ENCODE data around the gene NPY.

DNA sequence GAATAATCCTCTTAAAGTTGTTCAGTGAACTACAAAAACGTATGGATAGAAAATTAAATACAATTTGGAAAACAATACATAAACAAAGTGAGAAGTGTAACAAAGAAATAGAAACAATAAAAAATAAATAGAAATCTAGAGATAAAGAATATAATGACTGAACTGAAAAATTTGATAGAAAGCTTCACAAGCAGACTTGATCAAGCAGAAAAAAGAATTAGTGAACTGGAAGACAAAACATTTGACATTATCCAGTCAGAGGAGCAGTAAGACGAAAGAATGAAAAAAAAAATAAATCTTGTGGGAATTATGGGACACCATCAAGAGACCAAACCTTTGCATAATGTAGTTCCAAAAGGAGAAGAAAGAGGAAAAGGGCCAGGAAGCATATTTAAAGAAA is 32.4 kb upstream of the NPY start:
- TF ChIP-seq ZNF124 (CRISPR knock-in tag; IDR thresholded peaks at IDR 0.05) (no peak), ZBTB5 (IDR thresholded peaks at IDR 0.05) (no peak), ZMIZ1 (IDR thresholded peaks at IDR 0.05; ENCODE audit: low read depth in 2 of 2, low read length in 2 of 2) (no peak)

All from K562 (cell line).